Endothelial cell of umbilical vein (primary cell): ENCODE data around the gene ACTR3C.

Source experiments
- CTCF ChIP-seq, 2 donors: IDR thresholded peaks; 1 replicate in 1 of 2; 2 replicates in 1 of 2; pipeline ENCODE4 v1.5.1; 2011; ENCODE audit warnings: low read length in 2 of 2, mild to moderate bottlenecking in 2 of 2, moderate library complexity in 2 of 2, control low read depth in 1 of 2, inconsistent platforms in 1 of 2, low read depth in 1 of 2; ENCODE audit not compliant: insufficient read depth in 1 of 2; ENCODE audit errors: extremely low read depth in 1 of 2
- EZH2 ChIP-seq: IDR thresholded peaks from 2 replicates; pipeline ENCODE4 v1.6.1; 2012; ENCODE audit warnings: borderline replicate concordance, low read depth, mild to moderate bottlenecking, moderate library complexity, low read length, inconsistent platforms; ENCODE audit not compliant: severe bottlenecking
- FOS ChIP-seq: IDR thresholded peaks from 2 replicates; pipeline ENCODE4 v1.6.1; 2011; ENCODE audit warnings: mild to moderate bottlenecking, low read length, moderate library complexity, borderline replicate concordance; ENCODE audit not compliant: insufficient read depth
- GATA2 ChIP-seq: IDR thresholded peaks from 2 replicates; pipeline ENCODE4 v1.7.0; 2011; ENCODE audit warnings: low read depth, mild to moderate bottlenecking, moderate library complexity, mixed read lengths, low read length; ENCODE audit not compliant: insufficient read length, insufficient read depth
- JUN ChIP-seq: IDR thresholded peaks from 2 replicates; pipeline ENCODE4 v1.6.1; 2011; ENCODE audit warnings: borderline replicate concordance, low read depth; ENCODE audit not compliant: insufficient read length, insufficient read depth
- MAX ChIP-seq: IDR thresholded peaks from 2 replicates; pipeline ENCODE4 v1.6.1; 2011; ENCODE audit not compliant: insufficient read depth, insufficient read length
- MYC ChIP-seq: IDR thresholded peaks from one replicate; pipeline ENCODE4 v1.6.1; 2011; ENCODE audit warnings: mild to moderate bottlenecking, low read depth, low read length
- POLR2A ChIP-seq: IDR thresholded peaks from 2 replicates; pipeline ENCODE4 v1.6.1; 2012; ENCODE audit warnings: low read depth, mild to moderate bottlenecking, control low read depth, low read length
- POLR2AphosphoS5 ChIP-seq: IDR thresholded peaks from 2 replicates; pipeline ENCODE4 v1.6.1; 2012; ENCODE audit warnings: low read depth, mild to moderate bottlenecking, control low read depth, low read length, moderate library complexity; ENCODE audit not compliant: insufficient read depth

- TF ChIP-seq CTCF (IDR thresholded peaks at IDR 0.05; ENCODE audit: extremely low read depth in 1 of 2, insufficient read depth in 1 of 2, low read depth in 1 of 2, low read length in 2 of 2) (no peak), POLR2AphosphoS5 (no peak), POLR2A (no peak), EZH2 (no peak), MYC (no peak), MAX (no peak), GATA2 (no peak), JUN (no peak), FOS (no peak)
Observed at GRCh38 chr7:150358433-150358832, 35.1 kb upstream of the ACTR3C start.
